Measurements from ENCODE around the gene VPS33B.
"Not testable (repeated sequence)": the region's sequence is repeated elsewhere in the genome, so short reads cannot be mapped to it uniquely, and the experiment has no call there.

The VPS33B gene

DNA sequence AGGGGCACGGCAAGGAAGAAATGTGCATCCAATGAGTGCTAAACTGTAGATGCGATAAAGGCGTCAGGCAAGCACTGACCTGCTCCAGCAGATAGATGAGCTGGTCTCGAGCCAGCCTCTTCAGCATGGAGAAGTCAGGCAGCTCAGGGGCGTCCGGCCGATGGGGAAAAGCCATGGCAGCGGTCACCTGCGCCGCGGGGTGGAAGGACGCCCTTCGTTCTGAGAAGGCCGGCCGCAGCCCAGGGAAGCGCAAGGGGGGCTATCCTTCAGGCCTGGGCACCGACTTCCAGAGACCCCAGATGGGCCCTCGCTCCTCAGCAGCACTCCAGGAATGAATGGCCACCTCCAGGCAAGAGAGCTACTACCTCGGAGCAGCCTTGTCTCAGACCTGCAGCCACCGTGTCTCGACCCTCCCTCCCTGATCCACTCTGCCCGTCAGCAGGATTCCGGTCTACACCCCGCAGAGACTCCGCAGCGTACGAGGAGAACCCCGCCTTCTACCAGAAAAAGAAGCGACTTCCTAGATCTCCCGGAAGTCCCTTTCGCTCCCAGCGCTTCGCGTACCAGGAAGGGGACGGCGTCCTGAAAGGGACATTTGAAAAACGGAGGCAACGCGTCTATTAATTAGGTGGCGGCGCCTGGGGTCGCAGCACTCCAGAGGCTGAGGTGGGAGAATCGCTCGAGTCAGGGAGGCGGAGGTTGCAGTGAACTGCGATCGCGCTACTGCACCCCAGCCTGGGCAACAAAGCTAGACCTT lies at the start of gene VPS33B:
VPS33B (minus strand) TSS at position 520 of the 757 bp plus-strand sequence; CDS start at position 175, 345 bp downstream.
- DNase-seq, result peak; percentile 88

DNA sequence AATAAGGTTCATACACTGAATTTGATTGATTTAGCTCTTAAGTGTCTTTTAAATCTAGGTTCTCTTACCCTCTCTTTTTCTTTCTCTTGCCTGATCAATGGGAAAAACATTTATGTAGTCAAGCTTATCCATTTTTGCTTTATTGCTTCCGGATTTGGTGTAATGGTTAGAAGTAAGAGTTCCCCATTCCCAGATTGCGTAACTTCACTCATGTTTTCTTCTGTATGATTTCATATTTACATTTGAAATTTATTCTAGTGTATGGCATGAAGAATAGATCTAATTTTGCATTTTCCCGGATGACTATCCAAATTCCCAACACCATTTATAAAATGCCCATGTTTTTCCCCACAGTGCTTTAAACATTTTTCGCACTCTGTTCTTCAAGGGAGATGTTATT lies 49.8 kb upstream of the VPS33B start:
- no peak for DNase-seq

DNA sequence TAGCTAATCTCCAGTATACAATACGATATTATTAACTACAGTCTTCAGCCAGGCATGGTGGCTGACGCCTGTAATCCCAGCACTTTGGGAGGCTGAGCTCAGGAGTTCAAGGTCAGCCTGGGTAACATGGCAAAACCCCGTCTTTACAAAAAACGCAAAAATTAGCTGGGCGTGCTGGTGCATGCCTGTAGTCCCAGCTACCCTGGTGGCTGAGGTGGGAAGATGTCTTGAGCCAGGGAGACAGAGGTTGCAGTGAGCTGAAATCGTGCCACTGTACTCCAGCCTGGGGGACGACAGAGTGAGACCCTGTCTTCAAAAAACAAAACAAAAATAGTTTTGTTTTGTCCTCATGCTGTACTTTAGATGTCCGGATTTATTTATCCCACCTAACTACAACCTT lies 48.5 kb upstream of the VPS33B start:
- DNase-seq, result no peak

DNA sequence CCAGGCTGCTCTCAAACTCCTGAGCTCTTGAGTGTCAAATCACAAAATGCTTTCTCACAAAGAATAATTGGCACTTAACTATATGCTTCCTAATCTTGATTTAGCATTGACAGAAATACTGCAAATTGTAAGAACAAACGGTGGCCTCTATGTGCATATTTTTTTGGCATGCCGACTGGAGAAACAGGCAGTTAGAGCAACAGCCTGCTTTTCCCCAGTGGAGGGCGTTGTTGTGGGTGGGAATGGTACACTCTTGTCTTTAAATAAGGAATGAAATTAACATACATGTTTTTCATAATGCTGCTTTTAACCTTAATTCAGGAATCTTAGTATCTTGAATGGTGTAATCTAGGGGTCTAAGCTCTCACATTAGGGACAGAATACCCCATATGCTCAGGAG lies 46.6 kb upstream of the VPS33B start:
- no peak for DNase-seq

DNA sequence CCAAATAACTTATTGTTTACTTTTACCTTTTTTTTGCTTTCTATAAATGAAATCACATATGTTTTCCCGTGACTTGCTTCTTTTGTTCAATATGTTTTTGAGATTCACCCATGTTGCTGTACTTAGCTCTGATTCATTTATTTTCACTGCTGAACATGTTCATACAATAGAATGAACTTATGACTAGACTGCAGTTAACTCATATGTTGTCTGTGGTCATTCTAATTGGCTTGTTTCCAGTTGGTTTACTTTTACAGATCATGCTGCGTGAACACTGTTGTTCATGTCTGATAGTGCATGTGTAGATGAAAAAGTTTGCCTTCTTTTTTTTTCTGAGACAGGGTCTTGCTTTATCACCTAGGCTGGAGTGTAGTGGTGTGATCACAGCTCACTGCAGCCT lies 46.0 kb upstream of the VPS33B start:
- DNase-seq, result no peak

DNA sequence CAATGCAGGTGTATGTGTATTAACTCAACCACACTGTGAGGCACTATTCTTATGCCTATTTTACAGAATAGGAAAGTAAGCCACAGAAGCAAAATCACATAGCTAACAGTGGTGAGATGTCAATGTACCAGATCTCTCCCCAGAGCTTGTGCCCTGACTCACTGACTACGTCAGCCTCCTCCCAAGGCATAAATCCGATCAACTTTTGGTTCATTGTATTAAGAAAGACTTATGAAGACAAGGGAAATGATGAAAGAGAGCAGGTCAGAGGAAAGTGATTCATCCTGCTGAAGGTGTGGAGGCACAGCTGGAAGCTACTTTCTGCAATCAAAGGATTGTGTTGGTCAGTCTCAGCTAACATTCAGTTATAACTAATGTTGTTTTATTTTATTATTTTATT lies 44.6 kb upstream of the VPS33B start:
- DNase-seq, result no peak

DNA sequence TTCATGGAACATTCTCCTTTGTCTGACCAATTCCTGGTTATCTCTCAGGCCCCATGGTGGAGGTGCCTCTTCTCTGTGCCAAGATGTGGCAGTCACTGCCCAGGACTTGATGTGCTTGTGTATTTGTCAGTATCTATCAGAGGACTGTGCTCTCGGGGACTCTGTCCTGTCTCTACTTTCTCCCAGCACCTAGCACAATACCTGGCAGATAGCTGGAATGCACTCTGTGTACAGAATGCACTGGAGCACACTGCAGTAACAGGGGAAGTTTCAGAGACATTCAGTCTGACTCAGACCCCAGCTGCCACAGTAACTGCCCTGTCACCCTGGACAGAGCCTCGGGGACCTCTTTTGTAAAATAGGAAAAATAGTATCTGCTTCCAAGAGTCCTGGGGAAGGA lies 43.1 kb upstream of the VPS33B start:
- DNase-seq, result no peak

DNA sequence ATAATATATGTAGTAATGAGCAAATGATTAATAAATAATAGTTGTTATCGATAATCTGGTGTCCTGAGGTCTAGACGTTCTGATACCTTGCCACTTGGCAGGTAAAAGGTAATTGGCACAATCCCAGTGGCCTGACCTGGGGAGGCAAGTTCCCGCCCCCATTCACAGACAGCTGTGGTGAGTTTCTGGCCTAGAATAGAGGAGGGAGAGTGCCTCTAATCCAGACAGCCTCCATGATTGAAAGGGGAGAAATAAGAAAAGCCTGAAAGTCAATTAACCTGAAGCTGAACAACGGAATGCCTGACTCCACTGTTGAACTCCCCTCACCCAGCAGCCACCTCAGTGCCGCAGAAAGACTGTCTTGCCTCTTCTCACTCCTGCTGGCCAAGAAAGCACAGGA lies 39.6 kb upstream of the VPS33B start:
- DNase-seq, result no peak

DNA sequence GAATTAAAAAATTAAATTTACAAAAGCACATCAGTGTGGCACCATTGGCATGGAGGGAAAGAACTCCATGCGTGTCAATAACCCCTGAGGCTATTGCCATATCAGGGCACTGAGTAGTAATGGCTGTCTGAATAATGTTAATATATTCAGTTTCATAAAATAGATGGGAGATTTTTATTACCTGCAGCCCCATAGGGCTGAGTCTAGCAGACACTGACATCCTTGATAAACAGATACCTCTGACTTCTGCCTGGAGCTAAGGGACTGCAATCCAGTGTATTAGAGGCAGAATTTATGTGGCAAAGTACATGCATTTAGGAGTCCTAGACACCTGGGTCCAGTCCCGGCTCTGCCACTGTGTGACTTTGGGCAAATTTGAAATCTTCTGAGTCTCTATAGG lies 38.8 kb upstream of the VPS33B start:
- no peak for DNase-seq

DNA sequence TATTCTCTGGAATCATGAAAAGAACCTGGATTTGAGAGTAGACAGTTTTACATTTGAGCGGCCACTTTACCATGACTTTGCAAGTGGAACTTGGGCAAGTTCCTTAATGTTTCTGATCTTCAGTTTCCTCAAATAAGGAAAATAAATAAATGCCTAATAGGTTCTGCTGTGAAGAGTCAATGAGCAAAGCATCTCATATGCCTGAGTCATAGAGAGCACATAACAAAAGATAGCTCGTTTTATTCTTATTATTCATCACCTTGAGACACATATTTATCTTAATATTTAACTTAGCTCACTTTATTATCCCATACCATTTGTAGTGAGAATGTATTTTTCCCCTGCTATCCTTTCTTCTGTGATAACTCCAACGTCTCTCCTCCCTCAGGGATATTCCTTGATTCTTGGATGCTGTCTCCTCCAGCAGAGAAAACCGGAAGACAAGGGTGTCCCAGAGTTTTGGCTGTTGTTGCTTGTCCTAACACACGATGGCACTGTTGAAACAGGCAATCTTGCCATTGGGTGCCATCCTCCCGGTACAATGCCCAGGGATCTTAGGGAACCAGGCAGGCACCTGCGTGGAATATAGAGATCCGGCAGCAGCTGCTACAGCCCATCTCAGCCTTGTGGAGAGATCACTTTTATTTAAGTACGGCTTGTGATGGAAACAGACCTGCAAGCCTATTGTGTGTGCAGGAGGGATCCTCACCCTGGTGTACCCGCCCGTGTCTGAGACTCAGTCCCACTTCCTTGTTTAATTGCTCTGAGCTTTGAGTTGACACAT lies 33.3 kb upstream of the VPS33B start:
- DNase-seq, result peak; percentile 54

DNA sequence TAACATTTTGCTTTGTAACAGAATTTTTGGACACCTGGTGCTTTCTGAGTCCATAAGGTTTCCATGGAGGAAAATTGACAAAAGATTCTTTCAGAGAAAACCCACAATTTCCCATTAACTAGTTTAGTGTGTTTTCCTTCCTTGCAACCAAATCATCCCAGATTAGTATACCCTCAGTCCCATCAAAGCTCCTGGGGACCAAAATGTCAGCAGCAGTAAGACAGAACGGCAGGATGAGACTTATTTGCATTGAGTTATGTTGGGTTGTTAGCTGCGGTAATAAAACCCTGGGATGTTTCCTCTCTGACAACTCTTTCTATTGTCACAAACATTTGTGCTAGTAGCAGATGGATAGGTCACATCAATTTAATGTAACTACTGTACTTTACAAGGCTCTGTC lies 32.4 kb upstream of the VPS33B start:
- DNase-seq, result no peak

DNA sequence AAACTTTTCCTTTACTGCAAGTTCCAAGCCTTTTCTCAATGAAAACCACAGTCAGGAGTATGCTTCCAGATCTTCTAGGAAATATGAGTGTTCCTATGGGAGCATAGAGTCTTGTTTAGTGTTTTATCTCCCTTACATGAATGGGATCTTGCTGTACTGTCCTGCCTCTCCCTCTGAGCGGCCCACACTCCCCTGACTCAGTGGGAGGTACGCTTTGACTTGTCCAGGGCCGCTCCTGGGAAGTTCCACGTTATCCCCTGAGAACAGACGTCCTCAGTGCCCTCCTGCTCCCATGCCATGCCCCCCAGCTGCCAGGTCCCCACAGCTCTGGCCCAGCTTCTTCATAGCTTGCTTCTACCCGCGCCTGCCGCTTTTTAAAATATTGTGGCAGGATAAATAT lies 28.9 kb upstream of the VPS33B start:
- DNase-seq, result no peak

DNA sequence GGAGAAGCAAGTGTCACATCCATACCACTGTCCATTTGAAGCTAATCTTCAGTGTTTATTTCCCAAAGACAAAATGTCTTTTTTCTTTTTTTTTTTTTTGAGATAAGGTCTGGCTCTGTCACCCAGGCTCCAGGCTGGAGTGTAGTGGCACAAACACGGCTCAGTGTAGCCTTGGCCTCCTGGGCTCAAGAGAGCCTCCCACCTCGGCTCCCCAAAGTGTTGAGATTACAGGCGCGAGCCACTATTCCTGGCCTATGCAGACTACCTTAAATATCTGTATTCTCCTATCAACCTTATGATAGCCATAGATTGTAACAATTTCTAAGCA lies 27.7 kb upstream of the VPS33B start:
- no peak for DNase-seq

DNA sequence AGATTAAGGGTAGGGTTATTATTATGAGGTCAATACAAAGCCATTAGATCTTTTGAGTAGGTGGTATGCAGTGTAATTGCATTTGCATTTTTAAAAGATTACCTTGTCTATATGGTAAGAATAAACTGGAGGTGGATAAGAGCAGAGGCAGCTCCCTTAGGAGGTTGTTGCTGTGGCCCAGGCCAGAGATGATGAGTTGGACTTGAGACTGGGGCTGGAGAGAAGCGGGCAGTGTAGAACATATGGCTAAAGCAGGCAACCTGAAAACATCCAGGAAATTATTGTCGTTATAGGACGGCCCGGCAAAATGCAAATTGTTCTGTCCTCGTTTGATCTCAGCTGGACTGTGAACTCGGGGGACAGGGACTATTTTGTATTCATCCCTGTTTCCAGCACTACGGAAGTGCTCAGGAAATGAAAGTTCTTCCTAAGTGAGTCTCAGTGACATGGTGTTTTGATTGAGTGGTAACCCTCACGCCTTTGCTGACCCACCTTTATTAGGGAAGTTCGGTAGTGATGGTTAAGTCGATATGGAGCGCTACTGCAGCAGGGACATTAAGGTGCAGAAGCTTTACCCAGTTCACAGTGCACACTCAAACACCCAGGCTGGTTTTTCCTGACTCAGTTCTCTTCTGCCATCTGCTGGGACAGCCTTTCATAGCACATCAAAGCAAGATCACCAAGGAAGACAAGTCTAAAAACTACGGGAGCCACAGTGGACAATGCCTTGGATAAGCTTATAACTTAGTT lies 27.2 kb upstream of the VPS33B start:
- peak; percentile 56 for DNase-seq

DNA sequence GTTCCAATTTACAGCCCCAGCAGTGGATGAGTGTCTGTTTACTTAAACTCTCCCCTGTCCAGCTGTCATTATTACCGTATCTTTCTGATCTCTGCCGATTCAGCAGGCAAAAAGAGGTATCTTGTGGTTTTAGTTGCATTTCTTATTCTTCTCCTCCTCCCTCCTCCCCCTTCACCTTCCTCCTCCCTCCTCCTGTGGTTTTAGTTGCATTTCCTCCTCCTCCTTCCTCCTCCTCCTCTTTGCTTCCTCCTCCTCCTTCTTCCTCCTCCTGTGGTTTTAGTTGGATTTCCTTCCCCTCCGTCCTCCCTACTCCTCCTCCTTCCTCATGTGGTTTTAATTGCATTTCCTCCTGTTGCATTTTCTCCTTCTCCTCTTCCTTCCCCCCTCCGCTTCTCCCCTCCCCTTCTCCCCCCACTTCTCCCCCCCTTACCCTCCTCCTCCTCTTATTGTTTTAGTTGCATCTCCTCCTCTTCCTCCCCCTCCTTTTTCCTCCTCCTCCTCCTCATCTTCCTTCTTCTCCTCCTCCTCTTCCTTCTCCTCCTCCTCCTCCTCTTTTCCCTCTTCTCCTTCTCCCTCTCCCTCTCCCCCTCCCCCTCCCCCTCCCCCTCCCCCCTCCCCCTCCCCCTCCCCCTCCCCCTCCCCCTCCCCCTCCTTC lies 25.3 kb upstream of the VPS33B start:
- no peak for DNase-seq

DNA sequence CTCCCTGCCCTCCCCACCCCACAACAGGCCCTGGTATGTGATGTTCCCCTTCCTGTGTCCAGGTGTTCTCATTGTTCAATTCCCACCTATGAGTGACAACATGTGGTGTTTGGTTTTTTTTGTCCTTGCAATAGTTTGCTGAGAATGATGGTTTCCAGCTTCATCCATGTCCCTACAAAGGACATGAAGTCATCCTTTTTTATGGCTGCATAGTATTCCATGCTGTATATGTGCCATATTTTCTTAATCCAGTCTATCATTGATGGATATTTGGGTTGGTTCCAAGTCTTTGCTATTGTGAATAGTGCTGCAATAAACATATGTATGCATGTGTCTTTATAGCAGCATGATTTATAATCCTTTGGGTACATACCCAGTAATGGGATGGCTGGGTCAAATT lies 23.7 kb upstream of the VPS33B start:
- DNase-seq, result not testable (repeated sequence)

DNA sequence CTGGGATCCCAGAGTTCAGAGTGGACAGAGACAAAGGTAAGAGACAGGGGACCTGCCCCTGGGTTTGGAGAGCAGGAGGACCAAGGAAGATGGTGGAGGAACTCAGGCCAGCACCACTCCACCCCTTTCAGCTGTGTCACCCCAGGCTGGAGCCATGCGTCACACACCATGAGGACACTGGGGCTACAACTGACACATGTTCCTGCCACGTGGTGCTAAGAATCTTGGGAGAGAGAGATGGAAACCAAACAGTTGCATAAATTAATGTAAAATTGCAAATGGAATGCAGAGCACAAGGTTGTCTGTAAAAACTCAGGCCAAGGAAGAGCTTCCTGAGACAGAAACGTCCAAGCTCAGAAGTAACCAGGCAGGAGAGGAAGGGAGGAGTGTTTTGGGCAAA lies 22.7 kb upstream of the VPS33B start:
- no peak for DNase-seq

DNA sequence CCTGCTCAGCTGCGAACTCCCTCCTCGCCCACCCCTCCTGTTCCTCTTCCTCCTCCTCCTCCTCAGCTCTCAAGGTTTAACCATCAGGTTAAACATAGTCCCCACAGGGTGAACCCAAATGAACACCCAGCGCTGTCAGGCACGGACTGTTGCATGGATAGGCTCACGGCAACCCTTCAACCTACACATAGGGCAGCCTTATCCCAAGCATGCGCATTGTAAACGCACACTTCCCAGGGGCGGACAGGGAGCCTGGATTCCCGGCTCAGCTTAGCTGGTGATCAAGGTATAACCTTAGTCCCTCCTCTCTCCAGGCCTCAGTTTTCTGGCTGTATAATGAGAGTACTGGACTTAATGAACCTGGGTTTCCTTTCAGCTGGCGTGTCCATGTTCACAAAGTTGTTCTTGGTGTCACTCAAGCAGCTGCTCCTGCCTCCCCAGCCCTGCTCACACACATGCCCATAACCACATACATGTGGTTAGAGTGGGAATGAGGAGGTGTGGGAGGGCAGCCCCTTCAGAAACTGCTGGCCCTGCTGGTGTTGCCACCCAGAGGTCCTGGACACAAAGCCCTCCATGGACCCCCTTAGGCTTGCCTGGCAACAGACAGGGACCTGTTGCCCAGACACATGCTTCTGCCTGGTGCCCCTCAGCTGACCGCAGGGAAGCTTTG lies 20.9 kb upstream of the VPS33B start:
- DNase-seq, result no peak

DNA sequence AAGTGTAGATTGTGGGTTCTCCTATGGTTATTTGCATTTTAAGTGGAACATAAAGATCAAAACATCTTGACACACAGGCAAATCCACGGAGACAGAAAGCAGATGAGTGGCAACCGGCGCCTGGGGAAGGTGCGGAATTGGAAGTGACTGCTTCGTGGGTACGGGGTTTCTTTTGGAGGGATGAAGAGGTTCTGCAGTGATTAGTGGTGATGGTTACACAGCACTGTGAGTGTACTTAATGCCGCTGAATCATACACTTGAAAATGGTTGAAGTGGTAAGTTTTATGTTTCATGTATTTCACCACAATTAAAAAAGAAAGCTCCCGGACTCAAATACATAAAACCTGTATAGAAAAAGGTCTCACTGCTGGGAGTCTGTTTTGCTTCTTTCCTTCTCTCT lies 18.5 kb upstream of the VPS33B start:
- no peak for DNase-seq

DNA sequence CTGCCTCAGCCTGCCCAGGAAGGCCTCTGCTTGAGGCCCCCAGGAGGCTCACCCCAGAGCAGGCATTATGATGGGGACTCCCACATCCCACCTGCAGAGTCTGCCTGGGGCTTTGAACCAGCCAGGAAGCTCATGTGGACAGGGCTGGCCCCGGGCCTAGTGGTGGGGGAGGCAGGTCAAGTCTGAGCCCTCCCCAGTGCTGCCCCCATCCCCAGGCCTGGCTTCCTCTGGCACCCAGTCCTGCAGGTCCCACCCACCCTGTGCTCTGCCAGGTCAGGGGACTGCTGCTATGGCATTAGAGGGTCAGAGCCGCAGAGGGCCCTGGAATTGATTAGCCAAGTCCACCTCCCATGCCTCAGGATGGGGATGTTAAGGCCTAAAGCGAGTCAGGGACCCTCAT lies 17.6 kb upstream of the VPS33B start:
- no peak for DNase-seq

DNA sequence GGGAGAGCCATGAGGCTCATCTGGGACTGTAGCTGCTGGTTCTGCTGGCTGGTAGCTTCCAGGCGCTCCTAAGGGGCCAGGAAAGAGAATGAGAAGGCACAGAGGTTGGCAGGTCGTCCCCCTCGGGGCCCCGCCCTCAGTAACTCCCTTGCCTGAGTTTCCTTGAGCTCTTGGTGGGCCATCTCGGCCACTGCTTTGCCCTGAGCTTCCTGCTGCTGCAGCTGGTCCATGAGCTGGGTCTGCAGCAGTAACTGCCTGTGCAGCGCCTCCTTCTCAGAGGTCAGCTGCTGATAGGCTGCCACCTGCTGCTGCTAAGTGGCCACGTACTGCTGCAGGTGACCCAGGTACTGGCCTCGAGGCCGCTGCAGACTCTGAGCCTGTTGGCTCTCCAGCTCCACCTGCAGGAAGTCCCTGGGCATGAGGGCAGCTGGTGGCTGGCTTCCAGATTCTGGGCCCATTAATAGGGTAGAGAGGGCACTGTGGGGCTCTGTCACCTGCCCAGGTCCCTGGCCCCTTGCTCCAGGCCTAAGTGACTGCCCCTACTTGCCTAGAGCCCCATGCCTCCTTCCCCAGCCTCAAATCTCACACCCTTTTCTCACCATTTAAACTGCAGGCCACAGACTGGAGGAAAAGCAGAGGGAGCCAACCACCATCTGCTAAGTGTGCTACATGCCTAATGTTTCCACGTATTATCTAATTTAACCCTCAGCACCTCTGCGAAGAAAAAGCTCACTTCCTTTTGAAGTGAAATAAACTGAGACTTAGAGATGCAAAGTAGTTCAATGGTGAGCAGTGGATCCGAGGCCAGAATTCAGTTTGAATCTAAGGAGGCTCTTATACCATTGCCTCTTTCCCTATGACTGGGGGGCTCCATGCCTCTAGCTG lies 10.8 kb upstream of the VPS33B start:
- no peak for DNase-seq

DNA sequence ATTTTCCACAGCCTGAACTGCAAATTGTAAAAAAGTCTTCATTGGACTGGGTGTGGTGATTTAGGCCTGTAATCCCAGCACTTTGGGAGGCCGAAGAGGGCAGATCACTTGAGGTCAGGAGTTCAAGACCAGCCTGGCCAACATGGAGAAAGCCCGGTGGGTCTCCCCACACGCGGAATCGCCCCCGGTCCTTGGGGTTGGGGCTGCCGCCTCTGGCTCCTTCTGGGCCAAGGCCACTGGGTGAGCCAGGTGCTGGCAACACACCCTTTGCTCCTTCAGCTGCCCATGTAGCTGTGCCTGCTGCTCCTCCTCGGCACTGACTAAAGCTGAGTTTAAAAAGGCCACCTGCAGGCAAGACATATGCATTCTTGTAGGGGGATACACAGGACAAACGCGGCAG lies 9.4 kb upstream of the VPS33B start:
- DNase-seq, result no peak

All from fibroblast of skin of right quadriceps (primary cell).